Ovary (tissue), 3 donors: ENCODE data around the gene HTRA2.

Experiments
- CTCF ChIP-seq, 3 donors: fragments of 450-650 bp in 2 of 3; fragments of 200-600 bp in 1 of 3; IDR thresholded peaks; one replicate each; pipeline versions ENCODE4 v1.5.1 to v1.8.0; 2016 to 2022; ENCODE audit warnings: antibody characterized with exemption in 3 of 3, mild to moderate bottlenecking in 1 of 3
- POLR2A ChIP-seq: fragments of 450-650 bp; IDR thresholded peaks from one replicate; pipeline ENCODE4 v1.6.1; 2017; ENCODE audit warnings: antibody characterized with exemption, mild to moderate bottlenecking, moderate library complexity
- donor health status: DM: no; HTN: no; CAD: no.

DNA sequence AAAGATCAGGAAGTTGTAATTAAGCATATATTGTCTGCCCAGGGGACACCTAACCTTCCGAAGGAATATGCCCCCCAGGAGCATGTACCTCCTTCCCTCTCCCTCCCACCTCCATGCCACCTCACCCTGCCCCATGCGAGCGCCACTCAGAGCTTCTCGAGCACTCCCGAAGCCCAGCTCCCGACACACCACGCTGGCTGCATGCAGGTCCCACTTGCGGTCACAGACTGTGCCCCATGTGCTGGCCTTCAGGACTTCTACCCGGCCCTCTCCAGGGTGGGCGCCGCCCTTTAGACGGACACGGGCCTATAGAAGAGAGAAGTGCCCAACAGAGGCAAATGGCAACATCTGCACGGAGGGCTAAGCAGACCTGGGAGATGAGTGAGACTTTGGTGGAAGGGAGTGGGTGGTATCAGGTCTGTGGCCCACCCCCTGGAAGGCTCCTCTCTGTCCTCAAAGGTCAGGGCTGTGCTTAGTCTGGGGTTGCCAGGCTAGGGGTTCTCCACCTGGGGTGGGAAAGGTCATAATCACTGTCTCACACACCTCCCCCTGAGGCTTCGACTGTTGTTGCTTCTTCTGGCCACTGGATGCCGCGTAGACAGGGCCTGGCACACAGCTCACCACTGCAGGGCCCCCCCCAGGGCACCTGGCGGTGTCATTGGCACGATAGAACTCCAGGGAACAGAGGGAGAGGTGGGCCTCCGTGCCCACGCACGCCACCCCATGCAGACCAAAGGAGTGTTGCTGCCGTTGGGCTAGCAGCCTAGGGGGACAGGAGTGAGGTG is 6.6 kb downstream of the HTRA2 start:
- TF ChIP-seq CTCF (IDR thresholded peaks at IDR 0.05) (no peak), POLR2A (no peak)
